Stimulated activated CD4-positive, alpha-beta T cell treated with anti-CD3 and anti-CD28 coated beads, Interleukin-4, amount 100 ng/mL, for 4 hours (primary cell): ENCODE results near the gene PLIN5.
"Not testable (repeated sequence)": the region's sequence is repeated elsewhere in the genome, so short reads cannot be mapped to it uniquely, and the experiment has no call there.

Experiments used
- DNase-seq, 2 experiments: peaks; one replicate each; pipeline ENCODE4 v3.0.0-alpha.2; 2020

Gene PLIN5

DNA sequence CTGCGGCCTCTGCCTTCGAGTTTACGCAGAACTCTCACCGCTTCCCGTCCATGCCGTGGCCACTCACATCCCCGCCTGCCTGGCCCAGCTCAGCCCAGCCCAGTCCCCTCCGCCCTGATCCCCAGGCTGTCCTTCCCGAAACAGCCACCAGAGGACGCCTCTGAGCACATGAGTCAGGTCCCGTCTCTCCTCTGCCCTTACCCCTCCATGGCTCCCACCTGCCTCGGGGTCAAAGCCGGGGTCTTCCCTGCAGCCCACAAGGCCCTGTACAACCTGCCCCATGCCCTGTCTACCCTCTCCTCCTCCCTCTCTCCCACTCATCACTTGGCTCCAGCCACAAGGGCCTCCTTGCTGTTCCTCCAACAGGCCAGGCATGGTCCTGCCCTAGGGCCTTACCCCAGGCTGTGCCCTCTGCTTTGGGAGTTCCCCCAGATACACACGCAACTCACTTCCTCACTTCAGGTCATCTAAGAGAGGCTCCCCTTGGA lies 32.6 kb upstream of the PLIN5 start:
- peak; percentile 42 to 54 for DNase-seq

- DNase-seq: no peak
Measured at GRCh38 chr19:4566402-4567051, 31.5 kb upstream of the PLIN5 start.

GRCh38 chr19:4563562-4563961 lies 28.5 kb upstream of the PLIN5 start:
- DNase-seq: not testable (repeated sequence)

DNA sequence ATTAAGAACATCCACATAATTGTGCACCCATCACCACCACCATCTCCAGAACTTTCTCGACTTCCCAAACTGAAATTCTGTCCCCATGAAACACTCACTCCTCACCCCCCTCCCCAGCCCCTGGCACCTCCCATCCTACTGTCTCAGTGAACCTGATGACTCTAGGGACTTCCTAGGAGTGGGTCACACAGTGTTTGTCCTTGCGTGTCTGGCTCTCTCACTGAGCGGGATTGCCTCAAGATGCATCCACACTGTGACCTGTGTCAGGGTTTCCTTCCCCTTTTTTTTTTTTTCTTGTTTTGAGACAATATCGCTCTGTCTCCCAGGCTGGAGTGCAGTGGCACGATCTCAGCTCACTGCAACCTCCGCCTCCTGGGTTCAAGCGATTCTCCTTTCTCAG lies 27.1 kb upstream of the PLIN5 start:
- DNase-seq: not testable (repeated sequence)

- no peak for DNase-seq
Measured at GRCh38 chr19:4559569-4559968, 24.5 kb upstream of the PLIN5 start, which contains the start of gene SEMA6B. Gene SEMA6B, minus strand, starts transcription at chr19:4559684. Its CDS starts 1,227 bp downstream, at chr19:4558457.

DNA sequence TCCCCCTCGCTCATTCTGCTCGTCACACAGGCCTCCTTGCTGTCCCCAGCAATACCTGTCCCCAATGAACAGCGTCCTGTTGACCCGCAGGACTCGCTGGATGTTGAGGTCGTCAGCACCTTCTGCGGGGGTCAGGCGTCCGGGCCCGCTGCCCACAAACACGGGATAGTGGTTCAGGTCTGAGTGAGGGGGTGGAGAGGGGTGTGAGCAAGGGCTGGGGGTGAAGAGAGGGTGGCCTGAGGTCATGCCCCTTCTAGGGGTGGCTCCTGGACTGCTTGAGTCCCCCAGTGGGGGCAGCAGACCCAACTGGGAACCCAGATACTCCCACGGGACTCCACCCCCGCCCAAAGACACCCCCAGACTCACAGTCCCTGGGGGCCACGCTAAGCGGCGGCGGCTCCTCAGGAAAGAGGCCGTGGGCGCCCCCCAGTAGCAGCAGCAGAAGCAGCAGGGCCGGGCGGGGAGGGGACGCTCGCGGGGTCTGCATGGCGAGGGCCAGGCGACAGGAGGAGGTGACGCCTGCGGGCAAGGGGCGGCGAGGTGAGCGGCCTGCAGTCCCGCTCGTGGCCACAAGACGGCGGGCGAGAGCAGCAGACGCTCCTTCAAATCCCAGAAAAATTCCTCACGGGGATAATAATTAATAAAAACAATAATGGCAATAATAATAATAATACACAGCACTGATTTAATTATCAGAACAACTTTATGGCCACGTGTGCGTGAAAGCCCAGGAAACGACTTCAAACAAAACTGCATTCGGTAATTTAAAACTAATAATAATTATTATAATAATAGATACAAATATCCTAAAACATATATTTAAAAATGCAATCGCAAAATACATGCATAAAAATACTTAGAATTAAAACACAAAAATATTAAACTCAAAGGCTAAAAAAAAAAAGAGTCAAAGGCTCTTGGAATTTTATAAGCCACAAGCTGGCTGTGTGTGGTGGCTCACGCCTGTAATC lies 23.2 kb upstream of the PLIN5 start:
- peak in 1 of 2 experiments; percentile 47 for DNase-seq

DNA sequence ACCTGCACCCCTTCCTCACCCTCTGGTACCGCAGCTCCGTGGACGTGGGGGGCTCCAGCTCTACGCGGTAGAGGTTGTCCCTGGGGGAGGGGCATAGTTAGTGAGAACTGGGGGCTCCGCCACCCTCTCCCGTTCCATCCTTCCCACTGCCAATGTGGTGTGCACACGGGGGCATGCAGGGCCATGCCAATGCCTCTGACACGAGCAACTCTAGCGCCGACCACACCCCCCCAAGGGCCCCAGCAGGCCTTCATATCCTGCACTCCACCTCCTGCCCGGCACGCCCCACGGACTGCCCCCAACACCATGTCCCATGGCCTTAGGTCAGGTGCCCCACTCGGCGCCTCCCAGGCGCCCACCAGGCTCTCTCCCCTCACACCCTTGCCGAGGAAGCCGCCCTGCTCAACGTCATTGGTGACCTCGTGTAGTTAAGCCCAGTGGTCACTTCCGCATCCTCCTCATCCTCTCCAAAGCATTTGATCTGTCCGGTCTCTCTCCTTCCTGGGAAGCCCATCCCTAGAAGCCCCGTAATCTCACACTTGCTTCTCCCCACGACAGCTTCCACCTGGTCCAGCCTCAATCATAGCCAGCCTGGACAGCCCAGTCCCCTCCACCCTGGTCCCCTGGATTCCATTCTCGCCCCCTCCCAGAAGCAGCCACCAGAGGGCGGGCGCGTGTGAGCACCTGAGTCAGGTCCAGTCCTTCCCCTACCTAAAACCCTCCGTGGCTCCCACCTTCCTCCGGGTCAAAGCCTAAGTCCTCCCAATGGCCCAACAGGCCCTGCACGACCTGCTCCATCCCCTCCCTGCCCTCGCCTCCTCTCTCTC lies 22.3 kb upstream of the PLIN5 start:
- DNase-seq: no peak

GRCh38 chr19:4556597-4557127 lies 21.6 kb upstream of the PLIN5 start:
- DNase-seq: peak in 1 of 2 experiments; percentile 16

- no peak for DNase-seq
Measured at GRCh38 chr19:4555657-4556561, 20.9 kb upstream of the PLIN5 start.

- DNase-seq: no peak
Measured at GRCh38 chr19:4554717-4555116, 19.7 kb upstream of the PLIN5 start.

- no peak for DNase-seq
Measured at GRCh38 chr19:4553775-4554174, 18.8 kb upstream of the PLIN5 start.

GRCh38 chr19:4553092-4553695 lies 18.2 kb upstream of the PLIN5 start:
- DNase-seq: no peak

GRCh38 chr19:4552525-4552819 lies 17.4 kb upstream of the PLIN5 start:
- DNase-seq: no peak

DNA sequence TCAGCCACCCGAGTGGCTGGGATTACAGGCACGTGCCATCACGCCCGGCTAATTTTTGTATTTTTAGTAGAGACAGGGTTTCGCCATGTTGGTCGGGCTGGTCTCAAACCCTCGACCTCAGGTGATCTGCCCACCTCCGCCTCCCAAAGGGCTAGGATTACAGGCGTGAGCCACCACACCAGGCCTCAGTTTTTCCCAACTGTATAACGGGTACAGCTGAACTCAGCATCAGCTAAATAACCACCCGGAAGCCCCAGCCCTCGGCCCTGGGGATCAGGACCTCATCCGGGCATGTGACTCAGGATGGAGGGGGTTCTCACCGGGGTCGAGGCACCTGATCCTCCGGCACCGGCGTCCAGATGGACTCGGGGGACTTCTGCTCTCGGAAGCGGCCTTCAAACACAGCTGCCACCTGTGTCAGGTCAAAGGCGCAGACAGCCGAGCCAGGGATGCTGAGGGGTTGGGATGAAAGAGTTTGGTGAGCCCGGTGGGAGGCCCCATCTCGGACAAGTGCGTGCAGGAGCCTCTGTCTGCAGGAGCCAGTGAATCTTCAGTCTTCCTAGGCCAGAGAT lies 15.5 kb upstream of the PLIN5 start:
- DNase-seq: no peak

- DNase-seq: no peak
Measured at GRCh38 chr19:4550018-4550417, 15.0 kb upstream of the PLIN5 start.

- no peak for DNase-seq
Measured at GRCh38 chr19:4548238-4548584, 13.2 kb upstream of the PLIN5 start.

DNA sequence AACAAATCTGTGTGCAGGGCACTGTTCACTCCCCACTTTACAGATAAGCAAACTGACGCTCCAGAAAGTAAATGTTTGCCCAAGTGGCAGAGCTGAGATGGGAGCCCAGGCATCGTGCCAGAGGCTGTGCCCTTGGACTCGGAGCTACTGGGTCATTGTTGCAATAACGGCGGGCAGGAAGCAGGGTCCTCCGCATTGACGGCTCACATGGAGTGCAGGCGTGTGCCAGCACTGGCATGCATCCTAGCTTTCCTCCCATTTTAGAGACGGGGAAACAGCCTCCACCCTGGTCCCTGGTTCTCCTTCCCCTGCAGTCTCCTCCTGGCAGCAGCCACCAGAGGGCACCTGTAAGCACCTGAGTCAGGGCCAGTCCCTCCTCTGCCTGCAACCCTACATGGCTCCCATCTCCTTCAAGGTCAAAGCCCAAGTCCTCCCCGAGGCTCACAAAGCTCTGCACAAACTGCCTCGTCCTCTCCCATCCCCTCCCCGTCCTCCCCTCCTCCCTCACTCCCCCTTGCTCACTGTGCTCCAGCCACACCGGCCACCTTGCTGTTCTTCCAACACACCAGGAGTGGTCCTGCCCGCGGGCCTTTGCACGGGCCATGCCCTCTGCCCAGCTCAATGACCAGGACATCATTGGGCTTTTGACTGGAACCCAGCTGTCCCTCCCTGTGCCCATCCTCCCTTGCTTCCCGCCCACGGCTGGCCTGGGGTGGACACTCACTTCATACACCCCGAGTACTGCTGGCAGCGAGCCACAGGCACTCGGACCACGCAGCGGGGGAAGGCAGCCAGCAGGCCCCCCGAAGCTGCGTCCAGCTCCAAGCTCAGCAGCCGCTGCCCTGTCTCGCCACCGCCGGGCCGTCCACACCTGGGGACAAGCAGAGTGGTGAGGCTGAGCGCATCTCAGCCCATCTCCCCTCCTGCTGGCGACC lies 12.5 kb upstream of the PLIN5 start:
- DNase-seq: peak; percentile 11 to 19

- no peak for DNase-seq
Measured at GRCh38 chr19:4543842-4544647, 9.0 kb upstream of the PLIN5 start.
